ENCODE data around the gene PPIL1. TPM values are rescaled to one million over a fixed set of nuclear protein-coding genes. Genes with fewer than 3 reads are reported as not detected.
A peak's percentile ranks its signal among the peaks of the same experiment; 100 is the strongest.

Gene PPIL1
- total RNA-seq, 1 experiment from 2014 or later: 64.2 TPM

DNA sequence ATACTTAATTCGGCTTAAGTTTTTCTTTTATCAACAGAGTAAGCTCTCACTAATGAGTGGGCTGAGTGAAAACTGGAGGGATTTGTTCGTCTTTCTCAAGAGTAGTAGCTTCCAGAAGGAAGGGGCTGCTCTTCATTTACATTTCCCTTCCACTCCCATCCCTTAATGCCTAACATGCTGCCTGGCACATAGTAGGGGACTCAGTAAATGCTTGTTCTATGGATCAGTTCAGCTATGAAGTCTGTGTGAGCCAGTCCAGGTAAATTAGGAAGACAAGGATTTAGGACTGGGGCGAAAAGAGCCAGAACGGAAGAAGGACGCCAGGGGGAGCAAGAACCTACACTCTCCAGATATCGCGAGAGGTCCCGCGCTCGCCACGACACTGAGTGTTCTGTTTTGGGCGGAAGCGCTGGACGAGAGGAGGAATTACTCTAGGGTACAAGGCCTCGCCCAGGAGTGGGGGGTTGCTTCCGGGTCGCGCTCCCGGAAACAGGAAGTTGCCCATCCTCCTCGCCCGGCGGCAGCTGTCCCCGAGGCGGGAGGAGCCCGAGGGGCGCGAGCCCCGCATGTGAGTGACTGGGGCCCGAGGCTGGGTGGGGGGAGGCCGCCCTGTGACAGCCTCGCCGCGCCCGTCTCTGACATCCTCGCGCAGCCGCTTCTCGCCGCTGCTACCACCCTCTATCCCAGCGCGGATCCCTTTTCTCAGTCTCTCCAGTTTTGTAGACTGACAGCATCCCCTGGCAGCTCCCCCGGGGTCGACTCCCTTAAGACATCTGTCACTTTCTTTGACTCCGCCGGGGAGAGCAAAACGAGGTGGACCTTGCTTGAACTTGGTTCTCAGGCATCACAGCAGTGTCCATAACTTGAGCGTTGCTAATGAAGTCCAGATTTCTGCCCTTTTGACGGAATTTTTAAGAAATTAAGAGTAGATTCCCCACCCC, 11.1 kb upstream of the PPIL1 start, which contains the start of gene C6orf89 (continued):
- TF ChIP-seq, protein P1, sequence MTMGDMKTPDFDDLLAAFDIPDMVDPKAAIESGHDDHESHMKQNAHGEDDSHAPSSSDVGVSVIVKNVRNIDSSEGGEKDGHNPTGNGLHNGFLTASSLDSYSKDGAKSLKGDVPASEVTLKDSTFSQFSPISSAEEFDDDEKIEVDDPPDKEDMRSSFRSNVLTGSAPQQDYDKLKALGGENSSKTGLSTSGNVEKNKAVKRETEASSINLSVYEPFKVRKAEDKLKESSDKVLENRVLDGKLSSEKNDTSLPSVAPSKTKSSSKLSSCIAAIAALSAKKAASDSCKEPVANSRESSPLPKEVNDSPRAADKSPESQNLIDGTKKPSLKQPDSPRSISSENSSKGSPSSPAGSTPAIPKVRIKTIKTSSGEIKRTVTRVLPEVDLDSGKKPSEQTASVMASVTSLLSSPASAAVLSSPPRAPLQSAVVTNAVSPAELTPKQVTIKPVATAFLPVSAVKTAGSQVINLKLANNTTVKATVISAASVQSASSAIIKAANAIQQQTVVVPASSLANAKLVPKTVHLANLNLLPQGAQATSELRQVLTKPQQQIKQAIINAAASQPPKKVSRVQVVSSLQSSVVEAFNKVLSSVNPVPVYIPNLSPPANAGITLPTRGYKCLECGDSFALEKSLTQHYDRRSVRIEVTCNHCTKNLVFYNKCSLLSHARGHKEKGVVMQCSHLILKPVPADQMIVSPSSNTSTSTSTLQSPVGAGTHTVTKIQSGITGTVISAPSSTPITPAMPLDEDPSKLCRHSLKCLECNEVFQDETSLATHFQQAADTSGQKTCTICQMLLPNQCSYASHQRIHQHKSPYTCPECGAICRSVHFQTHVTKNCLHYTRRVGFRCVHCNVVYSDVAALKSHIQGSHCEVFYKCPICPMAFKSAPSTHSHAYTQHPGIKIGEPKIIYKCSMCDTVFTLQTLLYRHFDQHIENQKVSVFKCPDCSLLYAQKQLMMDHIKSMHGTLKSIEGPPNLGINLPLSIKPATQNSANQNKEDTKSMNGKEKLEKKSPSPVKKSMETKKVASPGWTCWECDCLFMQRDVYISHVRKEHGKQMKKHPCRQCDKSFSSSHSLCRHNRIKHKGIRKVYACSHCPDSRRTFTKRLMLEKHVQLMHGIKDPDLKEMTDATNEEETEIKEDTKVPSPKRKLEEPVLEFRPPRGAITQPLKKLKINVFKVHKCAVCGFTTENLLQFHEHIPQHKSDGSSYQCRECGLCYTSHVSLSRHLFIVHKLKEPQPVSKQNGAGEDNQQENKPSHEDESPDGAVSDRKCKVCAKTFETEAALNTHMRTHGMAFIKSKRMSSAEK (CRISPR knock-in tag; IDR thresholded peaks at IDR 0.05; ENCODE audit: borderline replicate concordance): no peak
- no peak for TF ChIP-seq ZNF219 (CRISPR knock-in tag; IDR thresholded peaks at IDR 0.05; ENCODE audit: borderline replicate concordance)
- TF ChIP-seq, protein P2, sequence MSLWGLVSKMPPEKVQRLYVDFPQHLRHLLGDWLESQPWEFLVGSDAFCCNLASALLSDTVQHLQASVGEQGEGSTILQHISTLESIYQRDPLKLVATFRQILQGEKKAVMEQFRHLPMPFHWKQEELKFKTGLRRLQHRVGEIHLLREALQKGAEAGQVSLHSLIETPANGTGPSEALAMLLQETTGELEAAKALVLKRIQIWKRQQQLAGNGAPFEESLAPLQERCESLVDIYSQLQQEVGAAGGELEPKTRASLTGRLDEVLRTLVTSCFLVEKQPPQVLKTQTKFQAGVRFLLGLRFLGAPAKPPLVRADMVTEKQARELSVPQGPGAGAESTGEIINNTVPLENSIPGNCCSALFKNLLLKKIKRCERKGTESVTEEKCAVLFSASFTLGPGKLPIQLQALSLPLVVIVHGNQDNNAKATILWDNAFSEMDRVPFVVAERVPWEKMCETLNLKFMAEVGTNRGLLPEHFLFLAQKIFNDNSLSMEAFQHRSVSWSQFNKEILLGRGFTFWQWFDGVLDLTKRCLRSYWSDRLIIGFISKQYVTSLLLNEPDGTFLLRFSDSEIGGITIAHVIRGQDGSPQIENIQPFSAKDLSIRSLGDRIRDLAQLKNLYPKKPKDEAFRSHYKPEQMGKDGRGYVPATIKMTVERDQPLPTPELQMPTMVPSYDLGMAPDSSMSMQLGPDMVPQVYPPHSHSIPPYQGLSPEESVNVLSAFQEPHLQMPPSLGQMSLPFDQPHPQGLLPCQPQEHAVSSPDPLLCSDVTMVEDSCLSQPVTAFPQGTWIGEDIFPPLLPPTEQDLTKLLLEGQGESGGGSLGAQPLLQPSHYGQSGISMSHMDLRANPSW (CRISPR knock-in tag; conservative IDR thresholded peaks at IDR 0.05; ENCODE audit: low read depth): no peak
- TF ChIP-seq RELA (CRISPR knock-in tag; IDR thresholded peaks at IDR 0.05; ENCODE audit: borderline replicate concordance): no peak
- no peak for TF ChIP-seq ZNF423 (CRISPR knock-in tag; IDR thresholded peaks at IDR 0.05)
- TF ChIP-seq OVOL2 (CRISPR knock-in tag; IDR thresholded peaks at IDR 0.05; ENCODE audit: borderline replicate concordance): no peak
- TF ChIP-seq ZBTB21 (CRISPR knock-in tag; IDR thresholded peaks at IDR 0.05; ENCODE audit: borderline replicate concordance): no peak
- TF ChIP-seq NR2C2 (CRISPR knock-in tag; IDR thresholded peaks at IDR 0.05): peak; percentile 93
- TF ChIP-seq CREM (CRISPR knock-in tag; IDR thresholded peaks at IDR 0.05): no peak
- TF ChIP-seq, protein P3, sequence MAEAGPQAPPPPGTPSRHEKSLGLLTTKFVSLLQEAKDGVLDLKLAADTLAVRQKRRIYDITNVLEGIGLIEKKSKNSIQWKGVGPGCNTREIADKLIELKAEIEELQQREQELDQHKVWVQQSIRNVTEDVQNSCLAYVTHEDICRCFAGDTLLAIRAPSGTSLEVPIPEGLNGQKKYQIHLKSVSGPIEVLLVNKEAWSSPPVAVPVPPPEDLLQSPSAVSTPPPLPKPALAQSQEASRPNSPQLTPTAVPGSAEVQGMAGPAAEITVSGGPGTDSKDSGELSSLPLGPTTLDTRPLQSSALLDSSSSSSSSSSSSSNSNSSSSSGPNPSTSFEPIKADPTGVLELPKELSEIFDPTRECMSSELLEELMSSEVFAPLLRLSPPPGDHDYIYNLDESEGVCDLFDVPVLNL (CRISPR knock-in tag; IDR thresholded peaks at IDR 0.05; ENCODE audit: borderline replicate concordance, low read depth): no peak
- TF ChIP-seq, protein P4, sequence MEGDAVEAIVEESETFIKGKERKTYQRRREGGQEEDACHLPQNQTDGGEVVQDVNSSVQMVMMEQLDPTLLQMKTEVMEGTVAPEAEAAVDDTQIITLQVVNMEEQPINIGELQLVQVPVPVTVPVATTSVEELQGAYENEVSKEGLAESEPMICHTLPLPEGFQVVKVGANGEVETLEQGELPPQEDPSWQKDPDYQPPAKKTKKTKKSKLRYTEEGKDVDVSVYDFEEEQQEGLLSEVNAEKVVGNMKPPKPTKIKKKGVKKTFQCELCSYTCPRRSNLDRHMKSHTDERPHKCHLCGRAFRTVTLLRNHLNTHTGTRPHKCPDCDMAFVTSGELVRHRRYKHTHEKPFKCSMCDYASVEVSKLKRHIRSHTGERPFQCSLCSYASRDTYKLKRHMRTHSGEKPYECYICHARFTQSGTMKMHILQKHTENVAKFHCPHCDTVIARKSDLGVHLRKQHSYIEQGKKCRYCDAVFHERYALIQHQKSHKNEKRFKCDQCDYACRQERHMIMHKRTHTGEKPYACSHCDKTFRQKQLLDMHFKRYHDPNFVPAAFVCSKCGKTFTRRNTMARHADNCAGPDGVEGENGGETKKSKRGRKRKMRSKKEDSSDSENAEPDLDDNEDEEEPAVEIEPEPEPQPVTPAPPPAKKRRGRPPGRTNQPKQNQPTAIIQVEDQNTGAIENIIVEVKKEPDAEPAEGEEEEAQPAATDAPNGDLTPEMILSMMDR (IDR thresholded peaks at IDR 0.05): peak; percentile 64
- no peak for TF ChIP-seq JUN (CRISPR knock-in tag; IDR thresholded peaks at IDR 0.05)
- no peak for TF ChIP-seq NR1H2 (CRISPR knock-in tag; IDR thresholded peaks at IDR 0.05)
- TF ChIP-seq, protein P5, sequence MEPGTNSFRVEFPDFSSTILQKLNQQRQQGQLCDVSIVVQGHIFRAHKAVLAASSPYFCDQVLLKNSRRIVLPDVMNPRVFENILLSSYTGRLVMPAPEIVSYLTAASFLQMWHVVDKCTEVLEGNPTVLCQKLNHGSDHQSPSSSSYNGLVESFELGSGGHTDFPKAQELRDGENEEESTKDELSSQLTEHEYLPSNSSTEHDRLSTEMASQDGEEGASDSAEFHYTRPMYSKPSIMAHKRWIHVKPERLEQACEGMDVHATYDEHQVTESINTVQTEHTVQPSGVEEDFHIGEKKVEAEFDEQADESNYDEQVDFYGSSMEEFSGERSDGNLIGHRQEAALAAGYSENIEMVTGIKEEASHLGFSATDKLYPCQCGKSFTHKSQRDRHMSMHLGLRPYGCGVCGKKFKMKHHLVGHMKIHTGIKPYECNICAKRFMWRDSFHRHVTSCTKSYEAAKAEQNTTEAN (CRISPR knock-in tag; IDR thresholded peaks at IDR 0.05): no peak
- TF ChIP-seq, protein P6, sequence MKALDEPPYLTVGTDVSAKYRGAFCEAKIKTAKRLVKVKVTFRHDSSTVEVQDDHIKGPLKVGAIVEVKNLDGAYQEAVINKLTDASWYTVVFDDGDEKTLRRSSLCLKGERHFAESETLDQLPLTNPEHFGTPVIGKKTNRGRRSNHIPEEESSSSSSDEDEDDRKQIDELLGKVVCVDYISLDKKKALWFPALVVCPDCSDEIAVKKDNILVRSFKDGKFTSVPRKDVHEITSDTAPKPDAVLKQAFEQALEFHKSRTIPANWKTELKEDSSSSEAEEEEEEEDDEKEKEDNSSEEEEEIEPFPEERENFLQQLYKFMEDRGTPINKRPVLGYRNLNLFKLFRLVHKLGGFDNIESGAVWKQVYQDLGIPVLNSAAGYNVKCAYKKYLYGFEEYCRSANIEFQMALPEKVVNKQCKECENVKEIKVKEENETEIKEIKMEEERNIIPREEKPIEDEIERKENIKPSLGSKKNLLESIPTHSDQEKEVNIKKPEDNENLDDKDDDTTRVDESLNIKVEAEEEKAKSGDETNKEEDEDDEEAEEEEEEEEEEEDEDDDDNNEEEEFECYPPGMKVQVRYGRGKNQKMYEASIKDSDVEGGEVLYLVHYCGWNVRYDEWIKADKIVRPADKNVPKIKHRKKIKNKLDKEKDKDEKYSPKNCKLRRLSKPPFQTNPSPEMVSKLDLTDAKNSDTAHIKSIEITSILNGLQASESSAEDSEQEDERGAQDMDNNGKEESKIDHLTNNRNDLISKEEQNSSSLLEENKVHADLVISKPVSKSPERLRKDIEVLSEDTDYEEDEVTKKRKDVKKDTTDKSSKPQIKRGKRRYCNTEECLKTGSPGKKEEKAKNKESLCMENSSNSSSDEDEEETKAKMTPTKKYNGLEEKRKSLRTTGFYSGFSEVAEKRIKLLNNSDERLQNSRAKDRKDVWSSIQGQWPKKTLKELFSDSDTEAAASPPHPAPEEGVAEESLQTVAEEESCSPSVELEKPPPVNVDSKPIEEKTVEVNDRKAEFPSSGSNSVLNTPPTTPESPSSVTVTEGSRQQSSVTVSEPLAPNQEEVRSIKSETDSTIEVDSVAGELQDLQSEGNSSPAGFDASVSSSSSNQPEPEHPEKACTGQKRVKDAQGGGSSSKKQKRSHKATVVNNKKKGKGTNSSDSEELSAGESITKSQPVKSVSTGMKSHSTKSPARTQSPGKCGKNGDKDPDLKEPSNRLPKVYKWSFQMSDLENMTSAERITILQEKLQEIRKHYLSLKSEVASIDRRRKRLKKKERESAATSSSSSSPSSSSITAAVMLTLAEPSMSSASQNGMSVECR (CRISPR knock-in tag; IDR thresholded peaks at IDR 0.05; ENCODE audit: borderline replicate concordance): no peak; the same call in 1 of the 2 replicates
- no peak for TF ChIP-seq TCF7 (CRISPR knock-in tag; IDR thresholded peaks at IDR 0.05; ENCODE audit: low read depth)
- TF ChIP-seq ZNF263 (CRISPR knock-in tag; IDR thresholded peaks at IDR 0.05; ENCODE audit: low read depth): no peak
- TF ChIP-seq, protein P7, sequence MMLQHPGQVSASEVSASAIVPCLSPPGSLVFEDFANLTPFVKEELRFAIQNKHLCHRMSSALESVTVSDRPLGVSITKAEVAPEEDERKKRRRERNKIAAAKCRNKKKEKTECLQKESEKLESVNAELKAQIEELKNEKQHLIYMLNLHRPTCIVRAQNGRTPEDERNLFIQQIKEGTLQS (CRISPR knock-in tag; conservative IDR thresholded peaks at IDR 0.05): no peak
- TF ChIP-seq SMAD4 (CRISPR knock-in tag; IDR thresholded peaks at IDR 0.05): no peak
- TF ChIP-seq JAZF1 (CRISPR knock-in tag; IDR thresholded peaks at IDR 0.05): no peak
- no peak for TF ChIP-seq CBFB (CRISPR knock-in tag; IDR thresholded peaks at IDR 0.05; ENCODE audit: low read depth)
